ENCODE results near the gene SYT14. TPM values are rescaled to one million over a fixed set of nuclear protein-coding genes. Genes with fewer than 3 reads are reported as not detected.

The SYT14 gene
- total RNA-seq, 1 experiment from 2014 or later, result 10.3 TPM

GRCh38 chr1:210189426-210189825 is 251.4 kb downstream of the SYT14 start:
- Histone ChIP-seq H2BK120ac (ENCODE audit: low read depth, low read length, poor library complexity, severe bottlenecking) (no peak overlapping the region), H2BK15ac (ENCODE audit: low read depth, low read length) (no peak overlapping the region), H4K5ac (ENCODE audit: insufficient read length, low read depth, low read length) (no peak overlapping the region), H3K4me1 (ENCODE audit: insufficient read depth, low read length) (no peaks in the 10 kb centered on the region), H4K8ac (replicated peaks; ENCODE audit: insufficient read length, low read depth, low read length) (no peak overlapping the region), H3T11ph (ENCODE audit: low read length) (no peak overlapping the region), H2BK12ac (ENCODE audit: insufficient read length, low read depth, low read length) (no peak overlapping the region), H3K23me2 (ENCODE audit: insufficient read length, low read depth, low read length, poor library complexity, severe bottlenecking) (no peaks in the 10 kb centered on the region), H3K79me1 (ENCODE audit: insufficient read depth, low read depth, low read length, poor library complexity, severe bottlenecking) (no peaks in the 10 kb centered on the region), H3K27ac (ENCODE audit: insufficient read length, low read depth, low read length) (no peak overlapping the region), H4K91ac (ENCODE audit: insufficient read length, low read depth, low read length) (no peak overlapping the region), H3K18ac (ENCODE audit: insufficient read length, low read depth, low read length) (no peak overlapping the region), H3K79me2 (ENCODE audit: insufficient read depth, low read length) (no peaks in the 10 kb centered on the region), H2AFZ (ENCODE audit: low read length) (no peak overlapping the region), H4K20me1 (ENCODE audit: control insufficient read depth, insufficient read depth, insufficient read length) (no peaks in the 10 kb centered on the region), H3K4me2 (ENCODE audit: insufficient read depth, insufficient read length, low read length) (no peak overlapping the region), H2BK5ac (ENCODE audit: insufficient read length, low read length) (no peak overlapping the region), H3K9me3 (ENCODE audit: control insufficient read depth, low read depth, low read length) (no peaks in the 10 kb centered on the region), H3K14ac (ENCODE audit: insufficient read depth, low read length) (no peak overlapping the region), H2BK20ac (ENCODE audit: low read depth, low read length, poor library complexity, severe bottlenecking) (no peak overlapping the region), H2AK5ac (ENCODE audit: insufficient read length, low read length) (no peak overlapping the region), H3K27me3 (ENCODE audit: insufficient read depth, low read length) (no peaks in the 10 kb centered on the region), H3K9ac (ENCODE audit: extremely low read depth, insufficient read length, low read length) (no peak overlapping the region), H3K23ac (ENCODE audit: insufficient read length, low read depth, low read length) (no peak overlapping the region), H3K56ac (ENCODE audit: insufficient read length, low read depth, low read length) (no peak overlapping the region), H3K4ac (ENCODE audit: low read depth, low read length) (no peak overlapping the region)
- H3K9me3 Mint-ChIP-seq, result no peaks in the 10 kb centered on the region
- no CpG with 5 or more reads among the region's 7 CpGs for WGBS (ENCODE audit: extremely low coverage, insufficient read length, low lambda C conversion rate)
- no peak overlapping the region for H3K4me3 Mint-ChIP-seq
- DNase-seq, result no peak
- no peaks in the 10 kb centered on the region for H3K27me3 Mint-ChIP-seq (ENCODE audit: low read depth)
- TF ChIP-seq CTCF (conservative IDR thresholded peaks at IDR 0.05), result no peak
- H3K4me1 Mint-ChIP-seq, result no peaks in the 10 kb centered on the region
- H3K36me3 Mint-ChIP-seq (ENCODE audit: insufficient read depth in 1 of 3, low read depth in 3 of 3), result no peaks in the 10 kb centered on the region
- no peak overlapping the region for H3K27ac Mint-ChIP-seq
